Colon (tissue), 2 donors: ENCODE data around the gene AURKAIP1.
"Not testable (repeated sequence)": the region's sequence is repeated elsewhere in the genome, so short reads cannot be mapped to it uniquely, and the experiment has no call there.

Experiments
- FAIRE-seq: peaks from 2 replicates; lab custom pipeline; 2012; peaks lifted over from hg19 to GRCh38; lab: Jason Lieb, UNC
- donor health status: control.
- donor health status: control.

The AURKAIP1 gene

DNA sequence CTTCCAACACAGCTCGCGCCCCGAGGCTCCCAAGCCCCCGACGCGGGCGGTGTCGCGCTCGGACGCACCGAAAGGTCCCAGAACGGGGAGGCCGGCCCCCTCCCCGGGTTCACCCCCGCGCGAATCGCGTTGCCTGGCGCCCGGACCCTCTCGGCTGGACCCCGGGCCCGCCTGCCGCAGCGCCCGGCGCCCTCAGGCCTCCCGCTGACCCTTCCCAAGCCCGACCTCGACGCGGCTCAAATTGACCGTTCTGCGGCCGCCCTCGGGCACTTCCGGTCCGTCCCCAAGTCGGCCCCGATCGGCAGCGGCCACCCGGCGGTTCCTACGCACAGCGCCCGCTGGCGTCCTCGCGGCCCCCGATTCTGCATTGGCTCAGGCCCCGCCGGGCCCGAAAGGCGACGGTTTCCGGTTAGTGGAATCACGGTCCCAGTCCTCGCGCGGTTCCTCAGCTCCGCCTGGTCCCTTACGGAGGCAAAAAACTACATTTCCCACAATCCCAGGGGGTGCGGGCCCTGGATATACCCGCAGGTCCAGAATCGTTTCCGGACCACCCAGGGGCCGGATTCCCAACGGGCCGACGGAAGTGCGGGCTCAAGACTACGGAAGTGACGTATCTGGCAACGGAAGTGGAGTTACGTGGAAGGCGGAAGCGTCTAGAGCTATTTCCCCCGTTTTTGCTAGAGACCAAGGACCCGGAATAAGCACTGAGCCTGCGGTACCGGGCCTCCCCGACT is at the start of gene AURKAIP1:
TSS of gene AURKAIP1 (minus strand) at position 279 of the 734 bp plus-strand sequence. CDS start 451 bp downstream, outside the sequence.
- FAIRE-seq: peak; percentile 81

DNA sequence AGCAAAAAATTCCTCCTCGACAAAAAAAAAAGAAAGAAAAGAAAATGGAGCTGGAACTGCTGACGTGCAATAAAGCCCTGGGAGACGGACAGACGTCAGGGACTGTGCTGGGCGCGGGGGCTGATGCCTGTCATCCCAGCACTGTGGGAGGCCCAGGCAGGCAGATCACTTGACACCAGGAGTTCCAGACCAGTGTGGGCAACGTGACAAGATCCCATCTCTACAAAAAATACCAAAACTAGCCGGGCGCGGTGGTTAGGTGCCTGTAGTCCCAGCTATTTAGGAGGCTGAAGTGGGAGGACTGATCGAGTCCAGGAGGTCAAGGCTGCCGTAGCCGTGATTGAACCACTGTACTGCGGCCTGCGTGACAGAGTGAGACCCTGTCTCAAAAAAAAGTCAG is 49.7 kb upstream of the AURKAIP1 start:
- FAIRE-seq: no peak

DNA sequence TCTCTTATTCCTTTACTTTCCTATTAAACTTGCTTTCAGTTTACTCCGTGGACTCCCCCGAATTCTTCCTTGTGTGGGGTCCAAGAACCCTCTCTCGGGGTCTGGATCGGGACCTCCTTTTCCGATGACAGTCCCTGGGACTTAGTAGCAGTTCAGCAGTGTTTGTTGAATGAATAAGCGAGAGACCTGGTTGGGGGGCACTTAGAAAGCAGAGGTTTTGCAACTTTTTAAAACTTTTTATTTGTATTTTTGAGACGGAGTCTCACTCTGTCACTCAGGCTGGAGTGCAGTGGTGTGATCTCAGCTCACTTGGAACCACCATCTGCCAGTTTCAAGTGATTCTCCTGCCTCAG is 48.2 kb upstream of the AURKAIP1 start:
- no peak for FAIRE-seq

DNA sequence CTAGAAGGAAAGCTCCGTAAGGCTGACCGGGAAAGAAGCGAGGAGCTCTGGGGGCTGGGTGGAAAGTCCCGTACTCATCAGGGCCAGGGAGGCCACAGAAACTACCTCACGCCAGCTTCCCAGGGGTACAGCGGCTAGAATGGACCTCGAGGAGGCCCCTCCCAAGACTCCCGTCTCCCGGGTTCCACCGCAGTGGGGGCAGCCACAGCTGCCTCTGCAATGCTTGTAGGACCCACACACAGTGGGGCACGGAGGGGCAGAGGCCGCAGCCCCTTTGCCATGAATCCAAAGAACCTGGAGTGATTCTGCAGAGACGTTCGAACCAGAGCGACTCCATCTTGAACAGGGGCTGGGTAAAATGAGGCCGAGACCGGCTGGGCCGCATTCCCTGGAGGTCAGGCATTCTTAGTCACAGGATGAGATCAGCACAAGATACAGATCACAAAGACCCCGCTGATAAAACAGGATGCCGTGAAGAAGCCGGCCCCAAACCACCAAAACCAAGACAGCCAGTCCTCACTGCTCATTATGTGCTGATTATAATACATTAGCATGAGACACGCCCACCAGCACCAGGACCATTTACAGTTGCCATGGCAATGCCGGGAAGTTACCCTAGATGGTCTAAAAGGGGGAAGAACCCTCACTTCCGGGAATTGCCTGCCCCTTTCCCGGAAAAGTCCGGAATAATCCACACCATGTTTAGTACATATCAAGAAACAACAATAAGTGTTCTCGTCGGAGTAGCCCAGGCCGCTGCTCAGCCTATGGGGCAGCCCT is 47.6 kb upstream of the AURKAIP1 start:
- FAIRE-seq: no peak

DNA sequence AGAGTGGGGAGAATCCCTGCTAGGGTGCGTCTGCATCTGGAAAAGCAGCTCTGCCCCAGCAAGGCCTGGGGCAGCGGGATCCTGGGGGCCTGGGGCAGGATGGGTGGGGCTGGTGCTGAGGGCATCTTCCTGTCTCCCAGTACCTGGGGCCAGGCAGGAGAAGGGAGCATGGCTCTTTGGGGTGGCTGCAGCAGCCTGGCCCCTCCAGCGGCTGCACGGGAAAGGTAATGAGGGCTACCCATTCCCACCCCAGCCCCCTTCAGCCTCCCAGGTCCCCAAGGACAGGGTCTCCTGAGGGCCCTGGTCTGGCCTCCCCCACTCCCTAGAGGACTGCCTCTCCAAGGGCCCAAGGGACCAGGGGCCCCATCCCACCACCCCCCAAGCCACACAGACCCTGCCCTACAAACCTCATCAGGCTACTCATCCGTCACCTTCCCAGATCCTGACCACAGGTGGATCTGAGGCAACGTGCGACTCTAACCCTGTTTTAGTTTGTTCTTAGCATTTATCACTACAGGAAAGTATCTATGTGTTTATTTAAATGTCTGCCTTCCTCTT is 47.0 kb upstream of the AURKAIP1 start:
- FAIRE-seq: no peak

DNA sequence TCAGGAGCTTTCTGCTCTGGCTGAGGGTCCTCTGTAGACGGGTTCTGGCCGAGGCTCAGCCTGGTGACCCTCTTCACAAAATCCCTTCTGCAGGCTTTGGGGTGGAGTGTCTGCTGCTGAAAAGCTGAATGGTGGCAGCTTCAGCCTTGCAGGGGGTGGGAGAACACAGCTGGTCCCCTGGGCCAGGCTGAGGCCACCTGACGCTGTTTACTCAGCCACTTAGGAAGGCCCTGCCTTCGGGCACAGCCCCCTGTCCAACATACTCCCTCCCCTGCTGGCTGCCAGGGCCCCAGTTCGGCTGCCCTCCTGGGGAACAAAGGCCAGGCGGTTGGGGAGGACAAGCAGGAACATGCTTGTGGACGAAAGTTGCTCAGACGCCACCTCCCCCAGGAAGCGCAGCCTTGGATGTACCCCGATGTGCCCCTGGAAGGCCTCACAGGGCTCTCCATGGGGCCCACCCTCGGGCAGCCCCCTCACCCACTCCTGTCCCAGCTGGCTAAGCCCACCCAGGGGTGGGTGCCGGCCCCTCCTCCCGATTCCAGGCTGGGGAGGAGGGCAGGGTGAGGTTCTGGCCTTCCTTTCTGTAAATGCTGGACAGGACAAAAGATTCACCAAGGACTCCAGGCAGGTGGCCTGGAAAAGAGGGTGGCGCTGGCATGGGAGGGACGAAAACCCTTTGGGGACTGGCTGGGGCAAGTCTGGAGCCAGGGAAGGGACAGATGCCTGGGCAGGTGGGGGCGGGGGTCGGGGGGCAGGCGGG is 46.3 kb upstream of the AURKAIP1 start, which contains the start of gene ANKRD65:
TSS of gene ANKRD65 (minus strand) at position 130 of the 760 bp plus-strand sequence. CDS start 271 bp downstream, outside the sequence.
- no peak for FAIRE-seq

DNA sequence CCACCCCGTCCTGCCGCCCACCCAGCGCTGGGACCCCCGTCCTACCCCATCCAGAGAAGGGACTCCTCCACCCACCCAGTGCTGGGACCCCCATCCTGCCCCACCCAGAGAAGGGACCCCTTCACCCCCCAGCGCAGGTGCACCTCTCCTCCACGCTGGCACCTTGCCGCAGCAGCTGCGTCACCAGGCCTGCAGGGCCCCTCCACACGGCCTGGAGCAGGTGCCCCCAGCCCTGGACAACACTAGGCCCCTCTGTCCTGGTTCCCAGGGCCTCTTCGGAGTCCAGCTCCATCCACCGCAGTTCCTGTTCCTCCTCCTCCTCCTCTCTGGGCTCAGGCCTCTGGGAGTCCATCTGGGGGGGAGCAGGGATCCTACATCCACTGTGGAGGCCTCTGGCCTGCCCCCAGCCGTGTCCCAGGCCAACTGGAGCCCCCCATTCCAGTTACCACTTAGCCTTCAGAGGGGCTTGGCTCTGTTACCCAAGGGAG is 45.7 kb upstream of the AURKAIP1 start:
- no peak for FAIRE-seq

DNA sequence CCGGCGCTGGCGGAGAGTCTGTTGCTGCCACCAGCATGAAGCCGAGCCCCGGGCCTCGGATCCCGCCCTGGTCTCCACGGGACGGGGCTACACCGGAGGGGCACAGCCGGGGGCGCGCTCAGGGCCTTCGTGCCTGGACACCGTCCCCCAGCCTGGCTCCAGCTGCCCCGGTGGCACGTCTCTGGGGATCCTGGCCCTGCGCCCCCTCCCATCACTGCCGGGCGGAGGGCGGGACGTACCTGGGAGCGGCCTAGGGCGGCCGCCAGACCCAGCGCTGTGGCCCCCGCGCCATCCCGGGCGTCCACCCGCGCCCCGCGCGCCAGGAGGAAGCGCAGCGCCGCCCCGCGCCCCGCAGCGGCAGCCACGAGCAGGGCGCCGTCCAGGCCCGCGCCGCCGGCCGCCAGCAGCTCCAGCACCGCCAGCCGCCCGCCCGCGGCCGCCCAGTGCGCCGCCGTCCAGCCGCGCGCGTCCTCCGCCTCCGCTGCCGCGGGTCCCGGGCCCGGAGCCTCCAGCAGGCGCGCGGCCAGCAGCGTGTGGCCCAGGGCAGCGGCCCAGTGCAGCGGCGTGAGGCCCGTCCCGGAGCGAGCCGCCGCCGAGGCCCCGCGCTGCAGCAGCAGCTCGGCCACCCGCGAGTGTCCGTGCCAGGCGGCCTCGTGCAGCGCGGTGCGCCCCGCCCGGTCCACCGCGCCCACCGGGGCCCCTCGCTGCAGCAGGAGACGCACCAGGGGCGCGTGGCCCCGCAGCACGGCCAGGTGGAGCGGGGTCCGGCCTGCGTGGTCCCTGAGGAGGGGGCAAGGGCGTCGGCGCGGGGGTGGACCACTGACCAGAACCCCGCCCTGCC is 45.0 kb upstream of the AURKAIP1 start:
- no peak for FAIRE-seq

DNA sequence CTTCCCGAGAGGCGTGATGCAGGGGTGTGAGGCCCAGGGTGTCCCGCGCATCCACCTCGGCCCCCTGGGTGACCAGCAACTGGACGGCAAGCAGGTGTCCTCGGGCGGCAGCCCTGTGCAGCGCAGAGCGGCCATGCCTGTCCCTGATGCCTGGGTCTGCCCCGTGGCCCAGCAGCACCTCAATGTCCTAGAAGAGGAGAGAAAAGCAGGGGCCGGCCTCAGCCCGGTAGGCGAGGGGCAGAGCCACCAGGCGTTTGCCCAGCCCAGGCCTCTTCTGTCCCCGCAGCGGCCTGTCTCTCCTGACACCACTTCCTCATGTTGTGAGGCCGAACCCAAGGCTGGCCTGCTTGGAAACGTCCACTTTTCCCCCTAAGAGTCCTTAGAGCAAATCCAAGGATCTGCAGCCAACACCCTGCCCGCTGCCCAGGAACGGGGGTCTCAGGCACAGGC is 44.4 kb upstream of the AURKAIP1 start:
- FAIRE-seq: no peak

DNA sequence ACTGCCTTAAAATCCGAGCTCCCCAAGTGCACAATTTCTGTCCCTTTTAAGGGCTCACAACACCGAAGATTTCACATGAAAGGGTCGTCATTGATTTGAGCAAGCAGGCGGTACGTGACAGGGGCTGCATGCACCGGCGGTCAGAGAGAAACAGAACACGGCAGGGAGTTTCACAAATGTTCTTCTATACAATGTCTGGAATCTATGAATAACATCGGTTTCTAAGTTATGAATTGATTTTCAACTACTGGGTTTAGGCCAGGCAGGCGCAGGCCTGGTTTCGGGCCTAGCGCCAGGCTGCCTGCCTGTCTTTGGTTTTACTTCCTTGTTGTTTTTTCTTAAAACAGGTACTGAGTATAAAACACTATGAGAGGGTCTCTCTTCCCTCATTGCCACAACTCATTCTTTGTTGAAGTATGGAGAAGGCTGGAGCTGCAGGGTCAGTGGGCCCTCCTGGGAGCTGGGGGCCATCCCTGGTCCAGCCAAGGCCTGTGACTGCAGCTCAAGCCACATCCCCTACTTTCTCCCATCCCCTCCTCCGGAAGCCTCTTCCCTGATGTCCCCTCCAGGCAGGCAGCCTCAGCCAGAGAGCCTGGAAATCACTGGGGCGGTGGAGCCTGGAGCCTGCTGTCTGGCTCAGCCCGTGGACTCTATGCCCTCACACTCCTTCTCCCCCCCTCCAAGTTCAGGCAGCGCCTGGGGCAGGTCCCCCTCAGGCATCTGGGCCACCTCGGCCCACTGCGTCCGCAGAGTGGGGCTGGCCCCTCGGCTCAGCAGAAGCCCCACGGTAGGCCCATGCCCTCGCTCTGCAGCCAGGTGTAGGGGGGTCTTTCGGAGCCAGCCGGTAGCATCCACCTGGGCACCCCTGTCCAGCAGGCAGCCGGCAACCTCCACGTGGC is 43.7 kb upstream of the AURKAIP1 start:
- no peak for FAIRE-seq

DNA sequence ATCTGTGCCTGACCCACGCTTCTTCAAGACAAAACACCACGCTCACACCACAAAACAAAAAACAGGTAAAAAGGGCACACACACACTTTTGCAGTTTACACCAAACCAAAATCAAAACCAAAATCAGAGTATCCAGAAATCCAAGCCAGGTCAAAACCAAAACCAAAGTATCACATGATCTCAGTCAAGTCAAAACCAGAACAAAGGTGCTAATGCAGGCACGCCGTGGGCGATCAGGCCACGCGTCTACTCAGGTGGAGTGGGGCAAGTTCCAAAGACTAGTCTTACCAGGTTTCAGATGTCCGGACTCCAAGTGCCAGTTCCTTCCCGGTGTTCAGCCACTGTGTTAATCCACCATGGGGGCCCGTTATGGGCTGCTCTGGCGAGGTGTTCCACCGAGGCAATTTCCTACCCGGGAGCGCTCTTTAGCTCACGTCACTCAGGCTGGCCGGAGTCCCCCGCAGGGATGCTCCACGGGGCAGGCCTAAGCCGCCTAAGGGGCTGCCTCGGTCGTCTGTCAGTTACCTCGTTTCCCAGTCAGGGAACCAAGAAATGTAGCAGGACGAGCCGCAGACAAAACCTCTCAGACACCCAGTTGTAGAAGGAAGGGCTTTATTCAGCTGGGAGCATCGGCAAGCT is 42.9 kb upstream of the AURKAIP1 start:
- FAIRE-seq: not testable (repeated sequence)

DNA sequence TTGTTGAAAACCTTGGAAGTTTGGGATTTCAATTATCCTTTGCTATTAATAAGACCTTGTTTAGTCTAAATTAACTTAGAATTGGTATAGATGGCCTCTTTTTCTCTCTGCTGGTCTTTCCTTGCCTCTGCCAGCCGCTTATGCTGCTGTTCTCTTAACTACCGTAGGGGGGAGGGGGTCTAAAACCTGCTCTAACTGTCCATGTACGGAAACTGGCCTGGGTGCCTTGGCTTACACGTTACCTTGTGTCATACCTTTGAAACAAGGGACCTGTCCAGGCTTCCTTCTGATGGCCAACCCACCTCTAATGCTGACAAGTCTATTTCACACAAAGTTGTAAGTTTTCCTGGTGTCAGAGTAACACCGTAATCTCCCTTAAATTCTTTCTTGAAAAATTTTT is 42.4 kb upstream of the AURKAIP1 start:
- FAIRE-seq: not testable (repeated sequence)

DNA sequence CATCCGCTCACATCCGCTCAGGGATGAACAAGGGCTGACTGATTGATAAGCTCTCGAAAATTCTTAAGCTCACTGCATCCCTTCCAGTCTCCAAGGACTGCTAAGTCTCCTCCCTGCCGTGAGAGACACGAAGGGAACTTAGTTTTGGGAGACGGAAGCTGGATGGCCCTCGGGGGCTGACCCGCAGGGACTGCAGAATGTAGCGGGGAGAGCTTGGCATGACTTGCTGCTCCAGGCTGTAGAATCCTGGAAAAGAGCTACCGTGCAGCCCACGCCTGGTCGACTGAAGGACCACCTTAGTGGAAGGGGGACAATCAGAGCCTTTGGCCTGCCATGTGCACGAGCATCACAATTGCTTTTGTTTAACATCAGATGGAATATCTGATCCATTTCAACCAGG is 40.7 kb upstream of the AURKAIP1 start:
- FAIRE-seq: no peak

DNA sequence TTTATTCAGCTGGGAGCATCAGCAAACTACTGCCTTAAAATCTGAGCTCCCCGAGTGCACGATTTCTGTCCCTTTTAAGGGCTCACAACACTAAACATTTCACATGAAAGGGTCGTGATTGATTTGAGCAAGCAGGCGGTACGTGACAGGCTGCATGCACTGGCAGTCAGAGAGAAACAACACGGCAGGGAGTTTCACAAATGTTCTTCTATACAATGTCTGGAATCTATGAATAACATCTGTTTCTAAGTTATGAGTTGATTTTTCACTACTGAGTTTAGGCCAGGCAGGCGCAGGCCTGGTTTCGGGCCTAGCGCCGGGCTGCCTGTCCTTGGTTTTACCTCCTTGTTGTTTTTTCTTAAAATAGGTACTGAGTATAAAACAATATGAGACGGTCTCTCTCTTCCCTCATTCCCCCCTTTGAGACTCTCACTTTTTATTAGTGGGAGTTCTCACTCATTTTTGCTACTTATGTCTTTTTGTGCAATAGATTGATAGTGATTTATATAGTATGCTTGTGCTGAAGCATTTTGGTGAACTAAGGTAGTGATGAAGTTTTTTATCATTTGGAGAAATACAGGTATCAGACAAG is 37.4 kb upstream of the AURKAIP1 start:
- not testable (repeated sequence) for FAIRE-seq

DNA sequence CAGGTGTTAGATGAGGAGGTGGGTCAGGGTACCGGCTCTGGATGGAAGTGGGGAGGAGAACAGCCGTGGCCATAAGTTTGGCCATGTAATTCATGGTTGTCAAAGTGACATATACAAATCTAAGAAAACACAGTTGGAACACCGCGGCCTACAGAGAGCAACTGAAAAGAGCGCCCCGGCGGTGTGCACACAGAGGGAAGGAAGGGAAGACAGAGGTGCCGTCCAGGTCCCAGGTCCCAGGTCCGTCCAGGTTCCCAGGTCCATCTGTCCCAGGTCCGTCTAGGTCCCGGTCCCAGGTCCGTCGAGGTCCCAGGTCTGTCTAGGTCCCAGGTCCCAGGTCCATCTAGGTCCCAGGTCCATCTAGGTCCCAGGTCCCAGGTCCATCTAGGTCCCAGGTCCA is 36.6 kb upstream of the AURKAIP1 start:
- no peak for FAIRE-seq

DNA sequence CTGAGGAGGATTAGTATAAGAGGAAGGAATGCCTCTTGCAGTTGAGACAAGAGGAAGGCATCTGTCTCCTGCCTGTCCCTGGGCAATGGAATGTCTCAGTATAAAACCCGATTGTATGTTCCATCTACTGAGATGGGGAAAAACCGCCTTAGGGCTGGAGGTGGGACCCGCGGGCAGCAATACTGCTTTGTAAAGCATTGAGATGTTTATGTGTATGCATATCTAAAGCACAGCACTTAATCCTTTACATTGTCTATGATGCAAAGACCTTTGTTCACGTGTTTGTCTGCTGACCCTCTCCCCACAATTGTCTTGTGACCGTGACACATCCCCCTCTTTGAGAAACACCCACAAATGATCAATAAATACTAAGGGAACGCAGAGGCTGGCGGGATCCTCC is 35.2 kb upstream of the AURKAIP1 start:
- FAIRE-seq: not testable (repeated sequence)

DNA sequence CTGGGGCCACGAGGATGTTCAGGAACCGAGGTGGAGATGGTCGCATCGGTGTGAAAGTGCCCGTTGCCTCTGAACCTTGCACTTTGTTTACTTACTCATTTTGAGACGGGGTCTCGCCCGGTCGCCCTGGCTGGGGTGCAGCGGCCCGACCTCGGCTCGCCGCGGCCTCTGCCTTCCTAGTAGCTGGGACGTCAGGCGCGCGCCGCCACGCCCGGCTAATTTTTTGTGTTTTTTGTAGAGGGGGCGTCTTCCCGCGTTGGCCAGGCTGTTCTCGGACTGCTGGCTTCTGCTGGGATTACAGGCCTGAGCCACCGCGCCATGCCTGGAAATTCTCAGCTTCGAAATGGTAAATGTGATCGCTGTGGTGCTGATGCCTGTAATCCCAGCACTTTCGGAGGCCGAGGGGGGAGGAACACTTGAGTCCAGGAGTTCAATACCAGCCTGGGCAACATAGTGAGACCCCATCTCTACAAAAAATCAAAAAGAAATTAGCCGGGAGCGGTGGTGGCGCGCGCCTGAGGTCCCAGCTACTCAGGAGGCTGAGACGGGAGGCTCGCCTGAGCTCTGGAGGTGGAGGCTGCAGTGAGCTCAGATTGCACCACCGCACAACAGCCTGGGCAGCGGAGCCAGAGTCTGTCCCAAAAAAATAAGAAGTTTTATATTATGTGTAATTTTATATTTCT is 32.8 kb upstream of the AURKAIP1 start:
- FAIRE-seq: no peak

DNA sequence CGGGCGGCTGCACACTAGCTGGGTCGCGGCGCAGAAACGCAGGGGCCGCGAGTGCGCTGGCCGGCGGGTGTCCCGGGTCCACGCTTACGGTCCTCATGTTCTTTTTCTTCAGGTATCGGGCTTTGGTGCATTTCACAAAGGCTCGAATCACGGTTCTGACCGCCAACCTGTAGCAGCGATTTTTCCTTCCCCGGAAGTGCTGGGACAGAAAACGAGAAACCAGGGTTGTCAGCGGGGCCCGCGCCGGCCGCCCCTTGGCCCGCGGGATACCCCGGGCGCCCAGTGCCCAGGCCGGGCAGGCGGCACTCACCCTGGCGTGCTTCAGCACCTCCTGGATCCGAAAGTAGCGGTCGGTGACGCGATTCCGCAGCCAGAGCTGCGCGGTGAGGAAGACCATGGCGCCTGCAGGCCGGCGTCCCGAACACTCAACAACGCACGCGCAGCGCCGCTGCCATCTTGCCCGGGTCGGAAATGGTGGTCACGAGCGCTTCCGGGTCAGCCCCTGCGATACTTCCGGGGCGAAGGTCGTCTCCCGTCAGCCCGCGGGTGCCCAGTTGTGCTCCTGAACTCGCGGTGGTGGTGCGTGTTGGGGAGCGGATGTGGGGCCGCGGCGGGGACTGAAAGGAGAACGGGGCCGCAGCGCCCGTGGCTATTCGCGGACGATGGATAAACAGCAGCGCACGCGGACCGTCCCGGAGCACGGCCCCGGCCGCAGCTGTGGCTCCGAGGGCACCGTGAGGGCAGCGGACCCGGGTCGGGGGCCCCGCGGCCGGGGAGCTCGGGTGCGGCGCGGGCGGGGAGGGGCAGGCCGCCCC is 32.0 kb upstream of the AURKAIP1 start, which contains the start of gene MRPL20:
TSS of gene MRPL20 (minus strand) at position 473 of the 815 bp plus-strand sequence. CDS start at position 397, 76 bp downstream.
- FAIRE-seq: no peak
